Right atrium auricular region (tissue), 2 donors: ENCODE data around the gene UPK2. TPM values are rescaled to one million over a fixed set of nuclear protein-coding genes. Genes with fewer than 3 reads are reported as not detected.

Experiments used
- DNase-seq: peaks from one replicate; pipeline ENCODE4 v3.0.0-alpha.2; 2019; ENCODE audit warnings: low spot score
- H3K27ac ChIP-seq, 2 donors: fragments of 200-600 bp; sonication (generic); 1 replicate in 1 of 2; 2 replicates in 1 of 2; pipeline ENCODE4 v1.5.1; 2016 to 2019
- H3K27me3 ChIP-seq, 2 donors: fragments of 200-600 bp; sonication (generic); one replicate each; pipeline versions ENCODE4 v1.5.1 to v1.6.0; 2017 to 2019
- H3K36me3 ChIP-seq: fragments of 200-600 bp; sonication (generic); one replicate; pipeline ENCODE4 v1.5.1; 2016
- H3K4me1 ChIP-seq, 2 donors: fragments of 200-600 bp; sonication (generic); one replicate each; pipeline versions ENCODE4 v1.5.1 to v1.6.0; 2017 to 2019
- H3K4me3 ChIP-seq, 2 donors: fragments of 200-600 bp; sonication (generic); 1 replicate in 1 of 2; 2 replicates in 1 of 2; pipeline ENCODE4 v1.5.1; 2017 to 2019; ENCODE audit warnings: mild to moderate bottlenecking in 1 of 2, moderate library complexity in 1 of 2
- H3K9me3 ChIP-seq, 2 donors: fragments of 200-600 bp; sonication (generic); one replicate each; pipeline ENCODE4 v1.5.1; 2019
- total RNA-seq, 2 donors: library from RNA; depleted of rRNA; stranded (reverse); fragments of >200 nt; gene quantifications; one replicate each; pipeline ENCODE4 v1.1.0, GENCODE V29; 2016
- TF ChIP-seq, protein P1 (sequence below), 2 donors: fragments of 200-600 bp; sonication (generic); IDR thresholded peaks; one replicate each; pipeline ENCODE4 v1.5.1; 2019; ENCODE audit warnings: antibody characterized with exemption in 2 of 2

UPK2 gene
- total RNA-seq, 2 donors from 2014 or later: not detected

DNA sequence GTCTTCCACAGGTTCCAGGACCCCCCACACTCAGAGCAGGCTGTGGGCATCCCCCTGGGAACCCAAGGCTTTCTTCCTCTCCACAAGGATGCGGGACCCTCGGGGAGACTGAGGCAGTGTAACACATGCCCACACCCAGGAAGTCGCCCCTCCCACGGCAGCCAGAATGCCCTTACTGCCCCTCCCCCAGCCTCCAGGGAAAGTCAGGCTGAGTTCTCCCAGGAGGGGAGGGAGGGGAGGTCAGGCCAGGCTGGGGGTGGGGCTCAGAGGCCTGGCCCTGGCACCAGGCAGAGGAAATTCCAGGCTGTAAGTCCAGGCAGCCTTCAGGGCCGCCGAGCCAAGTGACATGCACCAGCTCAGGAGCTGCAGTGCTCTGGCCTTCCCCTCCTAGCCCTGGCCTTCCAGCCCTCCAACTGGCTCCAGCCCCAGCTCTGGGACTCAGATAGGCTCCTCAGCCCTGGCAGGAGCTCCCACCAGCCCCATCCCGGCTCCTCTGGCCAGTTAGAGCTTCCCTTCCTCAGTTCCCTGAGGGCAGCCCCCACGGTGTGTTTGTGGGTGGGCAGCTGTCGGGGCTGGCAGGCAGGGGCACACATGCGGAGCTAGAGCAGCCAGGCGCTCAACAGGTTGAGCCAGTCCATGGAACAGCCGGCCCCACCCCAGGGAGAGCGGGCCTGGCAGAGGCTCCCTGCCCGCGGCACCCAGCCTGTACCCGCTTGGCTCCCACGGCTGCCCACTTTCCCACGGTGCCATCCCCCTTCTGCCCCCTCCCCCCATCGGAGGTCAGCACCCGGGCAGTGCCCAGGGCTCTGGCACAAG, 34.0 kb upstream of the UPK2 start:
- Histone ChIP-seq H3K27ac (peak overlapping the region; percentile 94 to 98), H3K4me1 (peaks cover 0 to 80% of the 10 kb centered on the region in 2 donors), H3K9me3 (no peaks in the 10 kb centered on the region), H3K4me3 (peak overlapping the region; percentile 91 to 97), H3K36me3 (no peaks in the 10 kb centered on the region), H3K27me3 (no peaks in the 10 kb centered on the region)
- TF ChIP-seq, protein P1, sequence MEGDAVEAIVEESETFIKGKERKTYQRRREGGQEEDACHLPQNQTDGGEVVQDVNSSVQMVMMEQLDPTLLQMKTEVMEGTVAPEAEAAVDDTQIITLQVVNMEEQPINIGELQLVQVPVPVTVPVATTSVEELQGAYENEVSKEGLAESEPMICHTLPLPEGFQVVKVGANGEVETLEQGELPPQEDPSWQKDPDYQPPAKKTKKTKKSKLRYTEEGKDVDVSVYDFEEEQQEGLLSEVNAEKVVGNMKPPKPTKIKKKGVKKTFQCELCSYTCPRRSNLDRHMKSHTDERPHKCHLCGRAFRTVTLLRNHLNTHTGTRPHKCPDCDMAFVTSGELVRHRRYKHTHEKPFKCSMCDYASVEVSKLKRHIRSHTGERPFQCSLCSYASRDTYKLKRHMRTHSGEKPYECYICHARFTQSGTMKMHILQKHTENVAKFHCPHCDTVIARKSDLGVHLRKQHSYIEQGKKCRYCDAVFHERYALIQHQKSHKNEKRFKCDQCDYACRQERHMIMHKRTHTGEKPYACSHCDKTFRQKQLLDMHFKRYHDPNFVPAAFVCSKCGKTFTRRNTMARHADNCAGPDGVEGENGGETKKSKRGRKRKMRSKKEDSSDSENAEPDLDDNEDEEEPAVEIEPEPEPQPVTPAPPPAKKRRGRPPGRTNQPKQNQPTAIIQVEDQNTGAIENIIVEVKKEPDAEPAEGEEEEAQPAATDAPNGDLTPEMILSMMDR (IDR thresholded peaks at IDR 0.05): no peak
- DNase-seq: peak; percentile 93

DNA sequence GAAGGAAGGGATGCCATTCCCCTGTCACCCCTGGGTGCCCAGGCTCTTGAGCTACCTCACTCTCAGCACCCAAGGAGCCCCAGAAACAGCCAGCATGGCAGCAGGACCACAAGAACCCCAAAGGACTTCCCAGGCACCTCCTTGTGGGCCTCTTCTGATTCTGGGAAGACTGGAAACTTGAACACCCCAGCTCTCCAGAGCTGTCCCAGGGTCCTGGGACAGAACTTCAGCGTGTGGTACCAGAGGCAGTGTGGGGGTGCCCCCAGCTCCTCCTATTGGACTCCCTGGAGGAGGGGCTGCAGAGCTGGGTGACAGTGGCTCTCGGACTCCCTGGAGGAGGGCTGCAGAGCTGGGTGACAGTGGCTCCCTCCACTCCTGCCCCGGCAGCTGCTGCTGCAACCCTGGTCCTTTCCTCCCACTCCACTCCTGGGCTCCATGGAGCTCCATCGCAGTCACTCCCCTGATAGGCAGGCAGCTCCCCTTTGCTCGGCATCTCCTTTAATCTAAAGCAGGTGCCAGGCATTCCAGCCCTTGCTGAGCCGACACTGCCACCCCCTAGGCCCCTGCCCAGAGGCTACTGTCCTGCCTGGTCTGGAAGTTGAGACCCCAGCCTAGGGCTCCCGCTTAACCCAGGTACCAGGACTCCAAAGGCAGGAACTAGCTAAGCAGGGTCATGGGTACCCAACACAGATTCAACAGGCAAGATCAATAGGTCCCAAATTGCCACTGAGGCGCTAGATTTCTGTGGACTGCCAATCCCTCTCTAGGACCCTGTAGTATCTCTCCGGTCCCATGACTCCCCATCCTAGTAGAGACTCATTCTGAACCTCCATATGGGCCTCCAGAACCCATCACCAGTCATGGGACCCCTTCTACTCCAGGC, 33.1 kb upstream of the UPK2 start:
- Histone ChIP-seq H3K27ac (peak overlapping the region; percentile 94 to 98), H3K4me1 (peaks cover 0 to 79% of the 10 kb centered on the region in 2 donors), H3K9me3 (no peaks in the 10 kb centered on the region), H3K4me3 (peak overlapping the region; percentile 91 to 97), H3K27me3 (no peaks in the 10 kb centered on the region), H3K36me3 (no peaks in the 10 kb centered on the region)
- DNase-seq: no peak
- TF ChIP-seq, protein P1 (IDR thresholded peaks at IDR 0.05): no peak

DNA sequence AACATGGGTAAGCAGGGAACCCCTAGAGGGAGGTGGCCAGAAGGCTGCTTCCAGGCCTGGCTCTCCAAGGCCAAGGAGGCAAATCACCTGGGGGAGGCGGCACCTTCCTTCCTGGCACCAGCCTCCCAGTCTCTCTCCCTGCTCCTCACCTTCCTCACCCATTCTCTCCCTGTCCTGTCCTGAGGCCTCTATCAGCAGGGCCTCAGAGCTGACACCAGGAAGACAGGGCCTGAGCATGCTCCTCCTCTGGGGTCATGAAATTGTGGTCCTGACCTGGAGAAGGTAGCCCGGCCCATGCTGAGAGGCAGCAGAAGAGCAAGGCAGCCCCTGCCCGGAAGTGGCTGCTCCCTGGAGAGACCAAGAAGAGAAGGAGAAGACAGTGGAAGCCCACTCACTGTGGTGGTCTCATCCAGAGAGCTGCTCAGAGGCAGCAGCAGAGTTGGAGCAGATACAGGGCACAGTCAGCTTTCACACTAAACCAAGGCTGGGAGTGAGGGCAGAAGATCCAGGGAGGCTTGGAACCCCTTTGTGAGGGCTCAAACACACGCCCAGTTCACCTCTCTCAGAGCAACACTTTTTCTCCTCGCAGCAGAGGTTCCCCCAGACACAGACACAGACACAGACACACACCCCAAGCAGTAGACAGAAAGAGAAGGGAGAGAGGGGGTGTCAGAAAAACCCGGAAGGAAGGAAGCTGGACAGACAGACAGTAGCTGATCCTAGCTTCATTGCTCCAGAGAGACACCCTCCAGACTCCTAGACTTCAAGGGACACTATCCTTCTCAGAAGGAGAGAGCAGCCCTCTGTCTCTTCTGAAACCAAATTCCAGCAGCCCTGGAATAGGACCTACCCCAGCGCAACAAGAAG, 32.1 kb upstream of the UPK2 start:
- no peak for DNase-seq
- Histone ChIP-seq H3K27ac (peak overlapping the region; percentile 94 to 98), H3K4me3 (peak overlapping the region; percentile 91 to 97), H3K9me3 (no peaks in the 10 kb centered on the region), H3K36me3 (no peaks in the 10 kb centered on the region), H3K4me1 (peaks cover 0 to 74% of the 10 kb centered on the region in 2 donors), H3K27me3 (no peaks in the 10 kb centered on the region)
- TF ChIP-seq, protein P1 (IDR thresholded peaks at IDR 0.05): no peak

DNA sequence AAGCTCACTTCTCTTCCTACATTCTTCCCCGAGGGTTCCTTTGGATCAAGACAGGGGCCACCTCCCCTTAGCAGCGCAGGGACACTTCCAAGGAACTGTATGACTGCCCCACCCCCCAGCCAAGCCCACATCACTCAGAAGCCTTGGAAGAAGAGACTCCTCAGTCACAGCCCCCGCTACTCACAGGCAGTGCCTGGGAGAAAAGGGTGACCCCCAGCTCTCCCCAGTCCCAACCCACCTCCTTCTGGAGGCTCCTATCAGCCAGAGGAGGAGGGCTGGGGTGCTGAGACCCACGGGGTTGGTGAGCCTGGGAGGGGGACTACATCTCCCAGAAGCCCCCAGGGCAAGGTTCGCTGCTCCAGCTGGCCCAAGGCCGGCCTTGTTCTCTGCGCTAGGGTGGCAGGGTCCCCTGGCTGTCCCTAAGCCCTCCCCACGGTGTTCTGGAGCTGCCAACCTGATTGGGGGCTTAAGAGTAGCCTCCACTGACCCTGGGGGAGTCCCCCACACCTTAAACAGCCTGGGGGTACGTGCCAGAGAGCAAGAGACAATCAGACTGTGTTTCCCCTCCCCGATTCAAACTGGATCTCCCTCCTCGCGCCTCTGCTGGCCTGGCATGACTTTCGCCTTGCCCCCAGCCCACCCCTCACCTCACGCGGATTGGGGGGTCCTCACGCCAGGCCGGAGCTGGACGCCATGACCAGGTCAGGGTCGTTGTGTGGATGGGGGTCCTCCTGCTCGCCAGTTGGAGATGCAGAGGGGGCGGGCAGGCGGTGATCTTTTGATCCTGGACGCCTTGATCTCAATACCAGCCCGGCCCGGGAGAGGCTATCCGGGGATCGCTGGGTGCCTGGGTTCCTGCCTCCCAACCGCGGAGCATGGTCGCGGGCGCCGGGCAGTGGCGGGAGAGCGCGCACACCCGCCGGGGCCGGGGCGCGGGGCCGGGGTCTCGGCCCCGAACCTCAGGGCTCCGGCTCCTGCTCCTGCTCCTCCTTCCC, 31.2 kb upstream of the UPK2 start:
- no peaks in the 10 kb centered on the region for H3K27me3 ChIP-seq
- peak overlapping the region; percentile 91 to 97 for H3K4me3 ChIP-seq
- H3K9me3 ChIP-seq: no peaks in the 10 kb centered on the region
- H3K27ac ChIP-seq: peak overlapping the region; percentile 94 to 98
- DNase-seq: no peak
- H3K4me1 ChIP-seq: peaks cover 0 to 69% of the 10 kb centered on the region in 2 donors
- H3K36me3 ChIP-seq: no peaks in the 10 kb centered on the region
- TF ChIP-seq, protein P1 (IDR thresholded peaks at IDR 0.05): no peak
